ENCODE measurements around the gene MAN2B1. TPM values are rescaled to one million over a fixed set of nuclear protein-coding genes. Genes with fewer than 3 reads are reported as not detected.

The MAN2B1 gene
- total RNA-seq, 1 donor from 2014 or later, result 120 TPM

GRCh38 chr19:12652219-12652618, 14.3 kb downstream of the MAN2B1 start:
- Mint-ChIP-seq H3K27ac (ENCODE audit: unreplicated experiment) (no peak overlapping the region), H3K9me3 (ENCODE audit: unreplicated experiment) (no peaks in the 10 kb centered on the region), H3K4me3 (ENCODE audit: unreplicated experiment) (no peak overlapping the region), H3K4me1 (ENCODE audit: unreplicated experiment) (no peaks in the 10 kb centered on the region), H3K36me3 (ENCODE audit: unreplicated experiment) (peaks cover 27% of the 10 kb centered on the region), H3K27me3 (ENCODE audit: unreplicated experiment) (no peaks in the 10 kb centered on the region)
- no peak for DNase-seq (ENCODE audit: extremely low spot score, unreplicated experiment)
- TF ChIP-seq, protein P1, sequence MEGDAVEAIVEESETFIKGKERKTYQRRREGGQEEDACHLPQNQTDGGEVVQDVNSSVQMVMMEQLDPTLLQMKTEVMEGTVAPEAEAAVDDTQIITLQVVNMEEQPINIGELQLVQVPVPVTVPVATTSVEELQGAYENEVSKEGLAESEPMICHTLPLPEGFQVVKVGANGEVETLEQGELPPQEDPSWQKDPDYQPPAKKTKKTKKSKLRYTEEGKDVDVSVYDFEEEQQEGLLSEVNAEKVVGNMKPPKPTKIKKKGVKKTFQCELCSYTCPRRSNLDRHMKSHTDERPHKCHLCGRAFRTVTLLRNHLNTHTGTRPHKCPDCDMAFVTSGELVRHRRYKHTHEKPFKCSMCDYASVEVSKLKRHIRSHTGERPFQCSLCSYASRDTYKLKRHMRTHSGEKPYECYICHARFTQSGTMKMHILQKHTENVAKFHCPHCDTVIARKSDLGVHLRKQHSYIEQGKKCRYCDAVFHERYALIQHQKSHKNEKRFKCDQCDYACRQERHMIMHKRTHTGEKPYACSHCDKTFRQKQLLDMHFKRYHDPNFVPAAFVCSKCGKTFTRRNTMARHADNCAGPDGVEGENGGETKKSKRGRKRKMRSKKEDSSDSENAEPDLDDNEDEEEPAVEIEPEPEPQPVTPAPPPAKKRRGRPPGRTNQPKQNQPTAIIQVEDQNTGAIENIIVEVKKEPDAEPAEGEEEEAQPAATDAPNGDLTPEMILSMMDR (IDR thresholded peaks at IDR 0.05), result no peak

- H3K9me3 Mint-ChIP-seq (ENCODE audit: unreplicated experiment), result no peaks in the 10 kb centered on the region
These were observed 16.6 kb downstream of the MAN2B1 start for GRCh38 chr19:12649941-12650340.

GRCh38 chr19:12648088-12648487, 18.5 kb downstream of the MAN2B1 start:
- Mint-ChIP-seq H3K27ac (ENCODE audit: unreplicated experiment) (no peak overlapping the region), H3K4me1 (ENCODE audit: unreplicated experiment) (no peaks in the 10 kb centered on the region), H3K36me3 (ENCODE audit: unreplicated experiment) (peaks cover 10% of the 10 kb centered on the region), H3K27me3 (ENCODE audit: unreplicated experiment) (no peaks in the 10 kb centered on the region), H3K9me3 (ENCODE audit: unreplicated experiment) (no peaks in the 10 kb centered on the region), H3K4me3 (ENCODE audit: unreplicated experiment) (no peak overlapping the region)
- TF ChIP-seq, protein P1 (IDR thresholded peaks at IDR 0.05), result no peak
- DNase-seq (ENCODE audit: extremely low spot score, unreplicated experiment), result no peak

More at GRCh38 chr19:12649941-12650340, 16.6 kb downstream of the MAN2B1 start:
- Mint-ChIP-seq H3K27ac (ENCODE audit: unreplicated experiment) (no peak overlapping the region), H3K36me3 (ENCODE audit: unreplicated experiment) (peaks cover 11% of the 10 kb centered on the region), H3K4me3 (ENCODE audit: unreplicated experiment) (no peak overlapping the region), H3K4me1 (ENCODE audit: unreplicated experiment) (no peaks in the 10 kb centered on the region), H3K27me3 (ENCODE audit: unreplicated experiment) (no peaks in the 10 kb centered on the region)
- DNase-seq (ENCODE audit: extremely low spot score, unreplicated experiment), result no peak
- TF ChIP-seq, protein P1 (IDR thresholded peaks at IDR 0.05), result no peak

DNA sequence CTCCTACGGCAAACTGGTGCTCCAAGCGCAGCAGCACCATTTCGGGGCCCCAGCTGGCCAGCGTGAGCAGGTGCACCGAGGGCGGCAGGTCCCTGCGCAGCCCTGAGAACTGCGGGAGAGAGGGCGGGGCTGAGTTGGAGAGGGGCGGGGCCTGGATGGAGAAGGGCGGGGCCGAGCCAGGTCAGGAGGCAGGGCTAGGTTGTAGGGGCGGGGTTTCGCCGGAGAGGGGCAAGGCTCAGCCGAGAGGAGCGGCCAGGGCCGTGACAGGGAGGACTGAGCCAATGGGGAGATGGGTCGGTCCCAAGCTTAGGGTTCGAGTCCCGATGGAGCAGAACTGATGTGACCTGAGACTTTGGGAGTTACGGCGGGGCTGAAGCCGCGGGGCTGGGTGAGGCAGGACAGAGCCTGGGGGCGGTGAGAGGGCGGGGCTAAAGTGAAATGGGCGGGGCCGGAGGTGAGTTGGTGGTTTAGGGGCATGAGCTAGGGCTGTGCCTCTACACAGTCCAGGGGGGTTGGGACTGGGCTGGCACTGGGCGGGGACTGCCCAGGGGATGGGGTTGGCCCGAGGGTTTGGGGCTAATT, 19.0 kb downstream of the MAN2B1 start:
- no peaks in the 10 kb centered on the region for H3K27me3 Mint-ChIP-seq (ENCODE audit: unreplicated experiment)
- no peak overlapping the region for H3K27ac Mint-ChIP-seq (ENCODE audit: unreplicated experiment)
- H3K4me3 Mint-ChIP-seq (ENCODE audit: unreplicated experiment), result no peak overlapping the region
- peaks cover 10% of the 10 kb centered on the region for H3K36me3 Mint-ChIP-seq (ENCODE audit: unreplicated experiment)
- no peaks in the 10 kb centered on the region for H3K4me1 Mint-ChIP-seq (ENCODE audit: unreplicated experiment)
- TF ChIP-seq, protein P1 (IDR thresholded peaks at IDR 0.05), result no peak
- no peak for DNase-seq (ENCODE audit: extremely low spot score, unreplicated experiment)
- no peaks in the 10 kb centered on the region for H3K9me3 Mint-ChIP-seq (ENCODE audit: unreplicated experiment)

GRCh38 chr19:12647047-12647446, 19.5 kb downstream of the MAN2B1 start:
- Mint-ChIP-seq H3K27me3 (ENCODE audit: unreplicated experiment) (no peaks in the 10 kb centered on the region), H3K9me3 (ENCODE audit: unreplicated experiment) (no peaks in the 10 kb centered on the region), H3K4me3 (ENCODE audit: unreplicated experiment) (no peak overlapping the region), H3K36me3 (ENCODE audit: unreplicated experiment) (peaks cover 10% of the 10 kb centered on the region), H3K4me1 (ENCODE audit: unreplicated experiment) (no peaks in the 10 kb centered on the region), H3K27ac (ENCODE audit: unreplicated experiment) (no peak overlapping the region)
- DNase-seq (ENCODE audit: extremely low spot score, unreplicated experiment), result no peak
- TF ChIP-seq, protein P1 (IDR thresholded peaks at IDR 0.05), result no peak
